Thymus (tissue), 11 donors: ENCODE measurements around the gene PRRT1. TPM values are rescaled to one million over a fixed set of nuclear protein-coding genes. Genes with fewer than 3 reads are reported as not detected.

Experiments
- DNase-seq, 9 donors: peaks; one replicate each; pipeline ENCODE4 v3.0.0-alpha.2; 2013; ENCODE audit warnings: low spot score in 9 of 9, low read depth in 6 of 9, missing footprints in 1 of 9
- H3K27ac ChIP-seq, 2 donors: one replicate each; pipeline ENCODE4 v1.5.1; 2013; ENCODE audit warnings: control low read depth in 1 of 2, low read depth in 1 of 2, low read length in 1 of 2, mild to moderate bottlenecking in 1 of 2, moderate library complexity in 1 of 2
- H3K27me3 ChIP-seq, 2 donors: one replicate each; pipeline ENCODE4 v1.5.1; 2013; ENCODE audit warnings: low read length in 1 of 2; ENCODE audit not compliant: control insufficient read depth in 2 of 2, insufficient read depth in 1 of 2
- H3K36me3 ChIP-seq, 2 donors: one replicate each; pipeline ENCODE4 v1.5.1; 2013; ENCODE audit warnings: low read length in 1 of 2, mild to moderate bottlenecking in 1 of 2, moderate library complexity in 1 of 2; ENCODE audit not compliant: control insufficient read depth in 2 of 2, insufficient read depth in 2 of 2
- H3K4me1 ChIP-seq, 2 donors: one replicate each; pipeline ENCODE4 v1.5.1; 2013; ENCODE audit warnings: low read length in 2 of 2; ENCODE audit not compliant: control insufficient read depth in 2 of 2, insufficient read depth in 2 of 2
- H3K4me3 ChIP-seq, 2 donors: one replicate each; pipeline ENCODE4 v1.5.1; 2013; ENCODE audit warnings: low read length in 2 of 2, control low read depth in 1 of 2, mild to moderate bottlenecking in 1 of 2
- H3K9me3 ChIP-seq, 2 donors: one replicate each; pipeline ENCODE4 v1.5.1; 2013; ENCODE audit warnings: low read length in 1 of 2, mild to moderate bottlenecking in 1 of 2; ENCODE audit not compliant: control insufficient read depth in 2 of 2, insufficient read depth in 1 of 2
- WGBS: extraction: QIAGEN DNeasy Blood & Tissue Kit; methylation state at CpG from one replicate; pipeline ENCODE4 v1.1.7; 2013; 5-methylcytosine and 5-hydroxymethylcytosine counted together
- polyA plus RNA-seq: library from polyadenylated mRNA; stranded (reverse); fragments of 200-250 nt; gene quantifications from one replicate; pipeline ENCODE4 v1.2.3, GENCODE V29; 2013
- total RNA-seq: library from RNA; stranded (reverse); fragments of 120-200 nt; gene quantifications from one replicate; pipeline ENCODE4 v1.2.4, GENCODE V29; 2013
- donor health status: healthy.

PRRT1 gene
- total and polyA plus RNA-seq, 2 donors: 6.1 TPM; not detected in 1

GRCh38 chr6:32183483-32184083 lies 31.8 kb upstream of the PRRT1 start:
- no peak overlapping the region for H3K4me3 ChIP-seq
- no peak for DNase-seq
- peaks cover 24 to 46% of the 10 kb centered on the region in 2 donors for H3K4me1 ChIP-seq
- no peaks in the 10 kb centered on the region for H3K27me3 ChIP-seq
- H3K27ac ChIP-seq: no peak overlapping the region
- H3K9me3 ChIP-seq: peaks cover 0 to 1% of the 10 kb centered on the region in 2 donors
- H3K36me3 ChIP-seq: peaks cover 65 to 79% of the 10 kb centered on the region in 2 donors
- WGBS: 98% methylated on average over 15 of the region's 15 CpGs

- no peak for DNase-seq
- H3K27ac ChIP-seq: no peak overlapping the region
- peaks cover 0 to 1% of the 10 kb centered on the region in 2 donors for H3K9me3 ChIP-seq
- H3K27me3 ChIP-seq: no peaks in the 10 kb centered on the region
- peaks cover 19 to 41% of the 10 kb centered on the region in 2 donors for H3K4me1 ChIP-seq
- WGBS: 94% methylated on average over 3 of the region's 3 CpGs
- no peak overlapping the region for H3K4me3 ChIP-seq
- peaks cover 61 to 74% of the 10 kb centered on the region in 2 donors for H3K36me3 ChIP-seq
Measured at GRCh38 chr6:32183030-32183429, 31.3 kb upstream of the PRRT1 start.

- peaks cover 56 to 69% of the 10 kb centered on the region in 2 donors for H3K36me3 ChIP-seq
- peaks cover 14 to 38% of the 10 kb centered on the region in 2 donors for H3K4me1 ChIP-seq
Measured at GRCh38 chr6:32182555-32182981, 30.8 kb upstream of the PRRT1 start.

GRCh38 chr6:32181915-32182529 lies 30.3 kb upstream of the PRRT1 start:
- DNase-seq: no peak
- peaks cover 51 to 64% of the 10 kb centered on the region in 2 donors for H3K36me3 ChIP-seq
- no peak overlapping the region for H3K4me3 ChIP-seq
- H3K27ac ChIP-seq: no peak overlapping the region
- peaks cover 11 to 38% of the 10 kb centered on the region in 2 donors for H3K4me1 ChIP-seq
- 94% methylated on average over 10 of the region's 10 CpGs for WGBS
- H3K9me3 ChIP-seq: peaks cover 0 to 1% of the 10 kb centered on the region in 2 donors
- H3K27me3 ChIP-seq: no peaks in the 10 kb centered on the region

More at GRCh38 chr6:32182555-32182981, 30.8 kb upstream of the PRRT1 start:
- no peak overlapping the region for H3K27ac ChIP-seq
- no peak for DNase-seq
- 97% methylated on average over 10 of the region's 10 CpGs for WGBS
- H3K9me3 ChIP-seq: peaks cover 0 to 1% of the 10 kb centered on the region in 2 donors
- H3K4me3 ChIP-seq: no peak overlapping the region
- H3K27me3 ChIP-seq: no peaks in the 10 kb centered on the region

GRCh38 chr6:32181148-32181702 lies 29.5 kb upstream of the PRRT1 start:
- peaks cover 43 to 56% of the 10 kb centered on the region in 2 donors for H3K36me3 ChIP-seq
- no peaks in the 10 kb centered on the region for H3K27me3 ChIP-seq
- H3K4me1 ChIP-seq: peaks cover 14 to 39% of the 10 kb centered on the region in 2 donors
- no peak overlapping the region for H3K4me3 ChIP-seq
- peaks cover 0 to 1% of the 10 kb centered on the region in 2 donors for H3K9me3 ChIP-seq
- WGBS: 97% methylated on average over 15 of the region's 15 CpGs
- DNase-seq: no peak
- H3K27ac ChIP-seq: no peak overlapping the region

GRCh38 chr6:32179766-32180405 lies 28.1 kb upstream of the PRRT1 start:
- DNase-seq: no peak
- H3K4me1 ChIP-seq: peaks cover 22 to 42% of the 10 kb centered on the region in 2 donors
- WGBS: 92% methylated on average over 10 of the region's 10 CpGs
- peaks cover 42 to 48% of the 10 kb centered on the region in 2 donors for H3K36me3 ChIP-seq
- H3K27me3 ChIP-seq: no peaks in the 10 kb centered on the region
- no peak overlapping the region for H3K4me3 ChIP-seq
- no peak overlapping the region for H3K27ac ChIP-seq
- H3K9me3 ChIP-seq: peaks cover 1 to 4% of the 10 kb centered on the region in 2 donors

GRCh38 chr6:32178547-32179440 lies 27.1 kb upstream of the PRRT1 start:
- DNase-seq: peak in 1 of 9 donors; percentile 41
- Histone ChIP-seq H3K36me3 (peaks cover 34 to 41% of the 10 kb centered on the region in 2 donors), H3K4me1 (peaks cover 26 to 46% of the 10 kb centered on the region in 2 donors), H3K27me3 (no peaks in the 10 kb centered on the region), H3K9me3 (peaks cover 1 to 4% of the 10 kb centered on the region in 2 donors), H3K4me3 (peak overlapping the region; percentile 79 to 80), H3K27ac (peak overlapping the region; percentile 95 to 97)
- 2% methylated on average over 24 of the region's 24 CpGs for WGBS

GRCh38 chr6:32177788-32178546 lies 26.2 kb upstream of the PRRT1 start, which contains the start of gene RNF5:
TSS of gene RNF5 (plus strand) at chr6:32178405. CDS start at chr6:32178512, 107 bp downstream.
- peak; percentile 96 to 100 (median 100) for DNase-seq
- Histone ChIP-seq H3K9me3 (peaks cover 1 to 4% of the 10 kb centered on the region in 2 donors), H3K4me1 (peaks cover 26 to 55% of the 10 kb centered on the region in 2 donors), H3K27me3 (no peaks in the 10 kb centered on the region), H3K36me3 (peaks cover 26 to 33% of the 10 kb centered on the region in 2 donors), H3K4me3 (peak within 1 kb of the TSS; percentile 79 to 80), H3K27ac (peak within 1 kb of the TSS; percentile 95 to 97)
- under 1% methylated on average over 33 of the region's 33 CpGs for WGBS
